Measurements from ENCODE around the gene SYNGAP1. TPM values are rescaled to one million over a fixed set of nuclear protein-coding genes. Genes with fewer than 3 reads are reported as not detected.
A peak's percentile ranks its signal among the peaks of the same experiment; 100 is the strongest.

Gene SYNGAP1
- total and polyA plus RNA-seq, 2 of the 8 experiments (the other 6 are each of a cell fraction or from before 2014, with no cell fraction given): 31.0 to 101 TPM

DNA sequence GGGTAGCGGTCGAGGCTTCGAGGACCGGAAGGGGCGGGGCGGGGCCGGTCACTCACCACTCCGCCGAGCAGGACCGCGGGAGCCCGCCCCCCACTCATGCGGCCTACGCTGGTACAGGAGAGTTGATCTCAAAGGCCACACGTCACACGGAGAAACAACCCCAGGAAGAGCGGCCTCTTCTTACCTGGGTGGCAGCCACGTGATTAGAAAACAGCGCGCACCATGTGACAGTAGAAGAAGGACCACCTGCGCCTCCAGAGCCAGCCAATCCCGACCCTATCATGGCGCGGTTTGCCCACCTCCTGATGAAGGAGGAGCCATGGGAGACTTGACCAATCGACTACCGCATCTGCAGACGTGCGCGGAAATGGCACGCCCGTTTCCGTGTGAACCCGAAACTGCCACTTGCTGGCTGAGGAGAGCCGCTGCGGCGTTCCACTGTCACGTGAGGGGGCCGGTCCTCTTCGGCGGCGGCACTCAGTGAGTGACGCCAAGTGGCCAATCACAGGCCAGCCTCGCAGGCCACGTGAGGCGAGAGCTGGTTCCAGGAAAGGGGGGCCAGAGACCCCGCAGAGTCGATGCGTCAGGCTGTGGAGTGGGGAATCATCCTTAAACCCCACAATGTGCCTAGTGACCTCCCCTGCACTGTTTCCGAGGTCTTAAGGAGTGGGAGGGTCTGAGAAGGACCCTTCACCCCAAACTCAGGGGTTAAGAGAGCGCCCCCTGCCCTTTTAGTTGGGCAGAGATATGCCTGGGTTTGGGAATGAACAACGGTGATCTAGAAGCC is 1.8 kb upstream of the SYNGAP1 start, which contains the start of gene CUTA:
Gene CUTA (minus strand): TSS at position 205 of the 787 bp plus-strand sequence. CDS start 107 bp downstream, at position 98.
- peak within 1 kb of the TSS; percentile 76; the same call in 1 of the 2 replicates for H4K8ac ChIP-seq (ENCODE audit: extremely low read depth, insufficient read depth, low read length)
- CTCF ChIA-PET (ENCODE audit: partially characterized antibody): interaction anchor here (0.6 to 5.7 kb wide), 8 partner anchors 7 to 121 kb away, joined by 3 to 37 read pairs (median 4); partner anchors contain the start of gene ZBTB22
- peak within 1 kb of the TSS; percentile 66 for H2BK120ac ChIP-seq (replicated peaks; ENCODE audit: low read depth, low read length)
- H3K36me3 ChIP-seq (ENCODE audit: control insufficient read depth in 2 of 4, insufficient read depth in 4 of 4, low read length in 3 of 4): peaks cover 7 to 35% (median 25%) of the 10 kb centered on the region in 4 experiments; a peak in 7 of 8 replicates
- no peak within 1 kb of the TSS; the same call in 1 of the 2 replicates for H2AFZ ChIP-seq (ENCODE audit: low read length)
- H2BK12ac ChIP-seq (ENCODE audit: low read depth, low read length): peak within 1 kb of the TSS; percentile 45; the same call in 1 of the 2 replicates
- DNase-seq (ENCODE audit: low read depth in 1 of 2, low spot score in 2 of 2) (peak; percentile 92 to 99), FAIRE-seq (peak; percentile 82)
- H3K27me3 ChIP-seq (replicated peaks in 1 of 4; ENCODE audit: control insufficient read depth in 3 of 4, extremely low read depth in 1 of 4, insufficient read depth in 3 of 4, low read length in 3 of 4): no peaks in the 10 kb centered on the region
- no peak within 1 kb of the TSS for H2BK20ac ChIP-seq (ENCODE audit: low read length)
- peak within 1 kb of the TSS; percentile 89 to 93 for H3K4me2 ChIP-seq (ENCODE audit: insufficient read depth in 1 of 2, low read depth in 2 of 2, low read length in 2 of 2)
- peak within 1 kb of the TSS; percentile 89 for H3K27ac ChIP-seq (ENCODE audit: low read depth, low read length)
- H3K4me3 ChIP-seq (ENCODE audit: extremely low read depth in 1 of 4, insufficient read depth in 2 of 4, low read depth in 3 of 4, low read length in 4 of 4): peak within 1 kb of the TSS; percentile 75 to 99 (median 93)
- H2BK15ac ChIP-seq (ENCODE audit: low read length): peak within 1 kb of the TSS; percentile 8; the same call in 1 of the 2 replicates
- H4K91ac ChIP-seq (replicated peaks; ENCODE audit: insufficient read length, low read length): peak within 1 kb of the TSS; percentile 85
- H2BK5ac ChIP-seq (ENCODE audit: low read depth, low read length): peak within 1 kb of the TSS; percentile 81
- H3K56ac ChIP-seq (replicated peaks; ENCODE audit: insufficient read length, low read depth, low read length): peak within 1 kb of the TSS; percentile 43
- H2AK5ac ChIP-seq (ENCODE audit: low read depth, low read length): peak within 1 kb of the TSS; percentile 79
- peaks cover 12% of the 10 kb centered on the region; the same call in 1 of the 2 replicates for H3K79me1 ChIP-seq (ENCODE audit: low read depth, low read length)
- H3K14ac ChIP-seq (ENCODE audit: insufficient read length): no peak within 1 kb of the TSS
- H3K23me2 ChIP-seq (ENCODE audit: low read depth, low read length): peaks cover 21% of the 10 kb centered on the region
- peaks cover 8 to 34% (median 15%) of the 10 kb centered on the region in 4 experiments for H3K4me1 ChIP-seq (replicated peaks in 1 of 4; ENCODE audit: control insufficient read depth in 3 of 4, insufficient read depth in 4 of 4, low read length in 3 of 4)
- H3K79me2 ChIP-seq (ENCODE audit: control insufficient read depth in 1 of 2, insufficient read depth in 2 of 2, low read length in 2 of 2): peaks cover 19 to 50% of the 10 kb centered on the region in 2 experiments
- 4% methylated on average over 43 of the region's 51 CpGs; no CpG with 5 or more reads in 1 of the 2 experiments for WGBS, 2 experiments (ENCODE audit: extremely low coverage in 1 of 2, insufficient coverage in 1 of 2, insufficient read length in 1 of 2, insufficient replicate concordance in 2 of 2, low coverage in 1 of 2, low lambda C conversion rate in 2 of 2, missing lambda C conversion rate in 1 of 2)
- H3K9me3 ChIP-seq (ENCODE audit: insufficient read depth in 2 of 2, low read depth in 1 of 2, low read length in 1 of 2): no peaks in the 10 kb centered on the region
- H3K4ac ChIP-seq (replicated peaks; ENCODE audit: insufficient read length, low read depth, low read length): peak within 1 kb of the TSS; percentile 30
- H3K23ac ChIP-seq (ENCODE audit: insufficient read length): no peak within 1 kb of the TSS
- H4K20me1 ChIP-seq (replicated peaks in 1 of 2; ENCODE audit: control insufficient read depth in 1 of 2, insufficient read depth in 2 of 2, low read length in 2 of 2): peaks cover 4 to 17% of the 10 kb centered on the region in 2 experiments
- H3K9ac ChIP-seq (replicated peaks in 1 of 4; ENCODE audit: extremely low read depth in 1 of 4, low read depth in 3 of 4, low read length in 3 of 4): peak within 1 kb of the TSS; percentile 75 to 89 (median 86)
- H4K5ac ChIP-seq (ENCODE audit: insufficient read length, low read depth, low read length): peak within 1 kb of the TSS; percentile 42
- POLR2A ChIA-PET (ENCODE audit: partially characterized antibody): interaction anchor here (0.6 to 4.4 kb wide), 14 partner anchors 8 to 213 kb away, joined by 3 to 82 read pairs (median 6); partner anchors contain the start of genes B3GALT4, RPS18, VPS52 and ZBTB22
- H3K18ac ChIP-seq (ENCODE audit: extremely low read depth, low read length): peak within 1 kb of the TSS; percentile 72
- TF ChIP-seq CEBPB (IDR thresholded peaks at IDR 0.05; ENCODE audit: low read depth, low read length) (no peak), GABPA (IDR thresholded peaks at IDR 0.05; ENCODE audit: borderline replicate concordance, insufficient read depth, low read length) (no peak), ASH2L (IDR thresholded peaks at IDR 0.05; ENCODE audit: low read length) (no peak), BRCA1 (IDR thresholded peaks at IDR 0.05; ENCODE audit: low read depth, low read length) (no peak), SP4 (IDR thresholded peaks at IDR 0.05; ENCODE audit: low read length) (peak; percentile 90)
- TF ChIP-seq, protein P1, sequence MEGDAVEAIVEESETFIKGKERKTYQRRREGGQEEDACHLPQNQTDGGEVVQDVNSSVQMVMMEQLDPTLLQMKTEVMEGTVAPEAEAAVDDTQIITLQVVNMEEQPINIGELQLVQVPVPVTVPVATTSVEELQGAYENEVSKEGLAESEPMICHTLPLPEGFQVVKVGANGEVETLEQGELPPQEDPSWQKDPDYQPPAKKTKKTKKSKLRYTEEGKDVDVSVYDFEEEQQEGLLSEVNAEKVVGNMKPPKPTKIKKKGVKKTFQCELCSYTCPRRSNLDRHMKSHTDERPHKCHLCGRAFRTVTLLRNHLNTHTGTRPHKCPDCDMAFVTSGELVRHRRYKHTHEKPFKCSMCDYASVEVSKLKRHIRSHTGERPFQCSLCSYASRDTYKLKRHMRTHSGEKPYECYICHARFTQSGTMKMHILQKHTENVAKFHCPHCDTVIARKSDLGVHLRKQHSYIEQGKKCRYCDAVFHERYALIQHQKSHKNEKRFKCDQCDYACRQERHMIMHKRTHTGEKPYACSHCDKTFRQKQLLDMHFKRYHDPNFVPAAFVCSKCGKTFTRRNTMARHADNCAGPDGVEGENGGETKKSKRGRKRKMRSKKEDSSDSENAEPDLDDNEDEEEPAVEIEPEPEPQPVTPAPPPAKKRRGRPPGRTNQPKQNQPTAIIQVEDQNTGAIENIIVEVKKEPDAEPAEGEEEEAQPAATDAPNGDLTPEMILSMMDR (IDR thresholded peaks at IDR 0.05; ENCODE audit: control extremely low read depth in 1 of 3, insufficient read depth in 1 of 3, low read depth in 1 of 3, low read length in 3 of 3): peak in 1 of 3 experiments; percentile 64; a peak in 2 of 4 replicates
- TF ChIP-seq, protein P2, sequence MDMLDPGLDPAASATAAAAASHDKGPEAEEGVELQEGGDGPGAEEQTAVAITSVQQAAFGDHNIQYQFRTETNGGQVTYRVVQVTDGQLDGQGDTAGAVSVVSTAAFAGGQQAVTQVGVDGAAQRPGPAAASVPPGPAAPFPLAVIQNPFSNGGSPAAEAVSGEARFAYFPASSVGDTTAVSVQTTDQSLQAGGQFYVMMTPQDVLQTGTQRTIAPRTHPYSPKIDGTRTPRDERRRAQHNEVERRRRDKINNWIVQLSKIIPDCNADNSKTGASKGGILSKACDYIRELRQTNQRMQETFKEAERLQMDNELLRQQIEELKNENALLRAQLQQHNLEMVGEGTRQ (IDR thresholded peaks at IDR 0.05; ENCODE audit: low read length): peak; percentile 97
